ENCODE data around the gene SOX14. TPM values are rescaled to one million over a fixed set of nuclear protein-coding genes. Genes with fewer than 3 reads are reported as not detected.
A peak's percentile ranks its signal among the peaks of the same experiment; 100 is the strongest.

Gene SOX14
- not detected for total RNA-seq
- long read RNA-seq = 0 reads

GRCh38 chr3:137764001-137764433 is at the start of gene SOX14:
TSS of gene SOX14 (plus strand) at chr3:137764315. CDS start at chr3:137764785, 470 bp downstream.
- Histone ChIP-seq H3K36me3 (no peaks in the 10 kb centered on the region), H3K4me3 (peak within 1 kb of the TSS; percentile 23), H3K9me3 (no peaks in the 10 kb centered on the region), H3K27me3 (ENCODE audit: low read depth) (peaks cover 98% of the 10 kb centered on the region), H3K27ac (no peak within 1 kb of the TSS), H3K4me1 (peaks cover 32% of the 10 kb centered on the region)
- DNase-seq (peak; percentile 72), ATAC-seq (peak; percentile 69 to 73)
- intact Hi-C loops (cut with DNase I) = no loop called here
- no peak for TF ChIP-seq CTCF (IDR thresholded peaks at IDR 0.05)

- no peaks in the 10 kb centered on the region for H3K27me3 ChIP-seq (ENCODE audit: low read depth)
- intact Hi-C loops (cut with DNase I) = no loop called here
- H3K27ac ChIP-seq = no peak overlapping the region
- H3K4me1 ChIP-seq = no peaks in the 10 kb centered on the region
- peaks cover 3% of the 10 kb centered on the region for H3K9me3 ChIP-seq
- no peak for DNase-seq
- no peak overlapping the region for H3K4me3 ChIP-seq
- TF ChIP-seq CTCF (IDR thresholded peaks at IDR 0.05) = no peak
- H3K36me3 ChIP-seq = no peaks in the 10 kb centered on the region
- ATAC-seq = no peak
Observed at GRCh38 chr3:137714551-137714950, 49.6 kb upstream of the SOX14 start.

- Histone ChIP-seq H3K4me1 (no peaks in the 10 kb centered on the region), H3K9me3 (no peaks in the 10 kb centered on the region), H3K27me3 (ENCODE audit: low read depth) (no peaks in the 10 kb centered on the region), H3K36me3 (no peaks in the 10 kb centered on the region), H3K27ac (no peak overlapping the region), H3K4me3 (no peak overlapping the region)
- TF ChIP-seq CTCF (IDR thresholded peaks at IDR 0.05) = no peak
- DNase-seq (no peak), ATAC-seq (no peak)
- intact Hi-C loops (cut with DNase I) = no loop called here
Observed at GRCh38 chr3:137724240-137724639, 39.9 kb upstream of the SOX14 start.

- DNase-seq (no peak), ATAC-seq (no peak)
- H3K27me3 ChIP-seq (ENCODE audit: low read depth) = no peaks in the 10 kb centered on the region
- H3K27ac ChIP-seq = no peak overlapping the region
- H3K4me3 ChIP-seq = no peak overlapping the region
- H3K36me3 ChIP-seq = no peaks in the 10 kb centered on the region
- intact Hi-C loops (cut with DNase I) = no loop called here
- no peaks in the 10 kb centered on the region for H3K4me1 ChIP-seq
- TF ChIP-seq CTCF (IDR thresholded peaks at IDR 0.05) = no peak
- no peaks in the 10 kb centered on the region for H3K9me3 ChIP-seq
Observed at GRCh38 chr3:137737208-137737607, 26.9 kb upstream of the SOX14 start.

GRCh38 chr3:137738710-137739109 is 25.4 kb upstream of the SOX14 start:
- DNase-seq (no peak), ATAC-seq (no peak)
- no peaks in the 10 kb centered on the region for H3K27me3 ChIP-seq (ENCODE audit: low read depth)
- no peak overlapping the region for H3K4me3 ChIP-seq
- intact Hi-C loops (cut with DNase I) = no loop called here
- H3K36me3 ChIP-seq = no peaks in the 10 kb centered on the region
- no peaks in the 10 kb centered on the region for H3K4me1 ChIP-seq
- H3K9me3 ChIP-seq = no peaks in the 10 kb centered on the region
- no peak for TF ChIP-seq CTCF (IDR thresholded peaks at IDR 0.05)
- H3K27ac ChIP-seq = no peak overlapping the region

GRCh38 chr3:137743608-137744007 is 20.5 kb upstream of the SOX14 start:
- H3K4me1 ChIP-seq = no peaks in the 10 kb centered on the region
- H3K36me3 ChIP-seq = no peaks in the 10 kb centered on the region
- H3K9me3 ChIP-seq = no peaks in the 10 kb centered on the region
- DNase-seq (no peak), ATAC-seq (no peak)
- no peak overlapping the region for H3K4me3 ChIP-seq
- intact Hi-C loops (cut with DNase I) = no loop called here
- H3K27me3 ChIP-seq (ENCODE audit: low read depth) = no peaks in the 10 kb centered on the region
- TF ChIP-seq CTCF (IDR thresholded peaks at IDR 0.05) = no peak
- H3K27ac ChIP-seq = no peak overlapping the region
